Kidney (tissue), 14 donors: ENCODE data around the gene CYP3A5. TPM values are rescaled to one million over a fixed set of nuclear protein-coding genes. Genes with fewer than 3 reads are reported as not detected.
"Not testable (repeated sequence)": the region's sequence is repeated elsewhere in the genome, so short reads cannot be mapped to it uniquely, and the experiment has no call there.

Source experiments
- DNase-seq, 5 donors: peaks; one replicate each; pipeline ENCODE4 v3.0.0-alpha.2; 2013 to 2020
- FAIRE-seq: peaks from 2 replicates; lab custom pipeline; 2012; peaks lifted over from hg19 to GRCh38; lab: Jason Lieb, UNC
- H3K27ac ChIP-seq, 2 donors: one replicate each; pipeline ENCODE4 v1.7.0; 2013; ENCODE audit warnings: low read depth in 2 of 2, low read length in 2 of 2, inconsistent platforms in 1 of 2
- H3K27me3 ChIP-seq: one replicate; pipeline ENCODE4 v1.7.1; 2013; ENCODE audit warnings: low read length, inconsistent platforms; ENCODE audit not compliant: control insufficient read depth, insufficient read depth
- H3K36me3 ChIP-seq, 3 donors: one replicate each; pipeline versions ENCODE4 v1.7.0 to v1.7.1; 2013; ENCODE audit warnings: low read length in 3 of 3, control low read depth in 1 of 3, inconsistent platforms in 1 of 3; ENCODE audit not compliant: insufficient read depth in 3 of 3, control insufficient read depth in 2 of 3
- H3K4me1 ChIP-seq, 3 donors: one replicate each; pipeline versions ENCODE4 v1.7.0 to v1.7.1; 2013; ENCODE audit warnings: low read length in 3 of 3, inconsistent platforms in 1 of 3, low read depth in 1 of 3; ENCODE audit not compliant: control insufficient read depth in 2 of 3, insufficient read depth in 2 of 3
- H3K4me3 ChIP-seq, 3 donors: one replicate each; pipeline versions ENCODE4 v1.7.0 to v1.8.1; 2013; ENCODE audit warnings: low read length in 3 of 3, control low read depth in 1 of 3, inconsistent platforms in 1 of 3
- H3K9ac ChIP-seq, 3 donors: one replicate each; pipeline versions ENCODE4 v1.7.0 to v1.7.1; 2013; ENCODE audit warnings: low read length in 3 of 3, control low read depth in 1 of 3, inconsistent platforms in 1 of 3
- H3K9me3 ChIP-seq, 3 donors: one replicate each; pipeline versions ENCODE4 v1.7.0 to v1.7.1; 2013; ENCODE audit warnings: low read length in 3 of 3, control low read depth in 1 of 3, inconsistent platforms in 1 of 3; ENCODE audit not compliant: control insufficient read depth in 2 of 3, insufficient read depth in 1 of 3
- intact Hi-C: fragments of 100-400 bp; cut with DNase I; formaldehyde crosslinking; loops from one replicate; pipeline ENCODE4 v1.11.1; 2022
- polyA plus RNA-seq: library from polyadenylated mRNA; stranded (reverse); fragments of 350-450 nt; fragmentation: Illumina TruSeq; extraction: RNeasy Lipid Tissue Mini Kit (QIAGEN cat#74804); gene quantifications from one replicate; pipeline ENCODE4 v1.2.3, GENCODE V29; 2014; ENCODE audit warnings: low read depth, low replicate concordance; ENCODE audit not compliant: insufficient read depth
- total RNA-seq: library from RNA; stranded (reverse); fragmentation: NEBNext Ultra II Directional; extraction: Animal tissue kit (Norgen Biotek cat#: 25700); gene quantifications from one replicate; pipeline ENCODE4 v1.2.1, GENCODE V29; 2021
- TF ChIP-seq, protein P1 (sequence below): IDR thresholded peaks from 3 replicates; pipeline ENCODE4 v1.5.1; 2012; ENCODE audit warnings: mild to moderate bottlenecking, moderate library complexity, borderline replicate concordance; ENCODE audit not compliant: insufficient read depth; ENCODE audit errors: extremely low read depth
- donor health status: control.
- donor health status: control.
- donor health status: control.
- donor health status: control.
- donor health status: control.
- donor health status: DM: yes; HTN: yes; CAD: no.
- donor health status: Normal renal cell carcinoma (clear cell type).

Gene CYP3A5
- total and polyA plus RNA-seq, 2 donors from 2014 or later: 7.6 to 13.5 TPM

DNA sequence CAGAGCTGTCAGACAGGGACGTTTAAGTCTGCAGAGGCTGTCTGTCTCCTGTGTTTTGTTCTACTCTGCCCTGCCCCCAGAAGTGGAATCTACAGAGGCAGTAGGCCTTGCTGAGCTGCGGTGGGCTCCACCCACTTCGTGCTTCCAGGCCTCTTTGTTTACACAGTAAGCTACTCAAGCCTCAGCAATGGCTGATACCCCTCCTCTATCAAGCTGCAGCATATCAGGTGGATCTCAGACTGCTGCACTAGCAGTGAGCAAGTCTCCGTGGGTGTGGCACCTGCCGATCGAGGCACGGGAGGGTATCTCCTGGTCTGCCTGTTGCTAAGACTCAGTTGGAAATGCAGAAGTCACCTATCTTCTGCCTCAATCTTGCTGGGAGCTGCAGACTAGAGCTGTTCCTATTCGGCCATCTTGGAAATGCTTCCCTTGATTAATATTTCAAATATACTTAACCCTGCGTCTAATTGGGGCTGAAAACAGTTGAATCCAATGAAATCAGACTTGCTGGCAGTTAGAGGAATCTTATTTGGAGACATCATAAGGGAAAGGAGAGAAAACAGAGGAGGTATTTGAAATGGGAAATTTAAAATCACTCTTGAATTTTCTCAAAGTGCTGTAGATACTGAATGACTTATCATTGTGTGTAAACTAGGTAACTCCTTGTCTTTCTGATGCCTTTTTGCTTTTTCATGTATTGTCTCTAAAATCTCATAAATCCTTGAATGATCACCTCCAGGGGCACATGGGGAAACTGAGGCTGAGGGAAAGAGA, 13.8 kb upstream of the CYP3A5 start:
- intact Hi-C loops: no loop called here
- Histone ChIP-seq H3K27ac (no peak overlapping the region), H3K4me3 (no peak overlapping the region), H3K4me1 (peaks cover 0 to 17% (median 6%) of the 10 kb centered on the region in 3 donors), H3K27me3 (no peaks in the 10 kb centered on the region), H3K36me3 (no peaks in the 10 kb centered on the region), H3K9me3 (no peaks in the 10 kb centered on the region), H3K9ac (no peak overlapping the region)
- peak in 4 of 5 donors; percentile 45 to 55 (median 49) for DNase-seq
- TF ChIP-seq, protein P1, sequence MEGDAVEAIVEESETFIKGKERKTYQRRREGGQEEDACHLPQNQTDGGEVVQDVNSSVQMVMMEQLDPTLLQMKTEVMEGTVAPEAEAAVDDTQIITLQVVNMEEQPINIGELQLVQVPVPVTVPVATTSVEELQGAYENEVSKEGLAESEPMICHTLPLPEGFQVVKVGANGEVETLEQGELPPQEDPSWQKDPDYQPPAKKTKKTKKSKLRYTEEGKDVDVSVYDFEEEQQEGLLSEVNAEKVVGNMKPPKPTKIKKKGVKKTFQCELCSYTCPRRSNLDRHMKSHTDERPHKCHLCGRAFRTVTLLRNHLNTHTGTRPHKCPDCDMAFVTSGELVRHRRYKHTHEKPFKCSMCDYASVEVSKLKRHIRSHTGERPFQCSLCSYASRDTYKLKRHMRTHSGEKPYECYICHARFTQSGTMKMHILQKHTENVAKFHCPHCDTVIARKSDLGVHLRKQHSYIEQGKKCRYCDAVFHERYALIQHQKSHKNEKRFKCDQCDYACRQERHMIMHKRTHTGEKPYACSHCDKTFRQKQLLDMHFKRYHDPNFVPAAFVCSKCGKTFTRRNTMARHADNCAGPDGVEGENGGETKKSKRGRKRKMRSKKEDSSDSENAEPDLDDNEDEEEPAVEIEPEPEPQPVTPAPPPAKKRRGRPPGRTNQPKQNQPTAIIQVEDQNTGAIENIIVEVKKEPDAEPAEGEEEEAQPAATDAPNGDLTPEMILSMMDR: no peak
- FAIRE-seq: no peak

DNA sequence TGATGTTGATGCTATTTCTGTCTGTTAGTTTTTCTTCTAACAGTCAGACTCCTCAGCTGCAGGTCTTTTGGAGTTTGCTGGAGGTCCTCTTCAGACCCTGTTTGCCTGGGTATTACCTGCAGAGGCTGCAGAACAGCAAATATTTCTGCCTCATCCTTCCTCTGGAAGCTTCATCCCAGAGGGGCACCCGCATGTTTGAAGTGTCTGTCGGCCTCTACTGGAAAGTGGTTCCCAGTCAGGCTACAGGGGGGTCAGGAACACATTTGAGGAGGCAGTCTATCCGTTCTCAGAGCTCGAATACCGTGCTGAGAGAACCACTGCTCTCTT, 13.3 kb upstream of the CYP3A5 start:
- DNase-seq (no peak), FAIRE-seq (no peak)
- TF ChIP-seq, protein P1: no peak
- no peak overlapping the region for H3K4me3 ChIP-seq
- no peaks in the 10 kb centered on the region for H3K9me3 ChIP-seq
- intact Hi-C loops: no loop called here
- H3K27me3 ChIP-seq: no peaks in the 10 kb centered on the region
- H3K4me1 ChIP-seq: peaks cover 0 to 17% (median 6%) of the 10 kb centered on the region in 3 donors
- H3K36me3 ChIP-seq: no peaks in the 10 kb centered on the region
- no peak overlapping the region for H3K27ac ChIP-seq
- no peak overlapping the region for H3K9ac ChIP-seq

DNA sequence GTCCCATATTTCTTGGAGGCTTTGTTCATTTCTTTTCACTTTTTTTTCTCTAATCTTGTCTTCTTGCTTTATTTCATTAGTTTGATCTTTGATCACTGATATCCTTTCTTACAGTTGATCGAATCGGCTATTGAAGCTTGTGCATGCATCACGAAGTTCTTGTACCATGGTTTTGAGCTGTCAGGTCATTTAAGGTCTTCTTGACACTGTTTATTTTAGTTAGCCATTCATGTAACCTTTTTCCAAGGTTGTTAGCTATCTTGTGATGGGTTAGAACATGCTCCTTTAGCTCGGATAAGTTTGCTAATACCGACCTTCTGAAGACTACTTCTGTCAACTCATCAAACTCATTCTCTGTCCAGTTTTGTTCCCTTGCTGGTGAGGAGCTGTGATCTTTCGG, 12.8 kb upstream of the CYP3A5 start:
- H3K4me1 ChIP-seq: peaks cover 0 to 17% (median 6%) of the 10 kb centered on the region in 3 donors
- H3K4me3 ChIP-seq, H3K9me3 ChIP-seq, DNase-seq, H3K27ac ChIP-seq, H3K9ac ChIP-seq, intact Hi-C loops, H3K36me3 ChIP-seq, FAIRE-seq, H3K27me3 ChIP-seq: not testable (repeated sequence)

DNA sequence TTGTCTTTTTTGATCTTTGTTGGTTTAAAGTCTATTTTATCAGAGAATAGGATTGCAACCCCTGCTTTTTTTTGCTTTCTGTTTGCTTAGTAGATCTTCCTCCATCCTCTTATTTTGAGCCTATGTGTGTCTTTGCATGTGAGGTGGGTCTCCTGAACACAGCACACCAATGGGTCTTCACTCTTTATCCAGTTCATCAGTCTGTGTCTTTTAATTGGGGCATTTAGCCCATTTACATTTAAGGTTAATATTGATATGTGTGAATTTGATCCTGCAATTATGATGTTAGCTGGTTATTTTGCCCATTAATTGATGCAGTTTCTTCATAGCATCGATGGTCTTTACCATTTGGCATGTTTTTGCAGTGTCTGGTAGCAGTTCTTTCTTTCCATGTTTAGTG, 11.9 kb upstream of the CYP3A5 start:
- H3K9ac ChIP-seq, DNase-seq, intact Hi-C loops, H3K4me3 ChIP-seq, H3K27me3 ChIP-seq, FAIRE-seq, H3K9me3 ChIP-seq, H3K36me3 ChIP-seq, H3K27ac ChIP-seq: not testable (repeated sequence)
- H3K4me1 ChIP-seq: peaks cover 0 to 17% (median 6%) of the 10 kb centered on the region in 3 donors

DNA sequence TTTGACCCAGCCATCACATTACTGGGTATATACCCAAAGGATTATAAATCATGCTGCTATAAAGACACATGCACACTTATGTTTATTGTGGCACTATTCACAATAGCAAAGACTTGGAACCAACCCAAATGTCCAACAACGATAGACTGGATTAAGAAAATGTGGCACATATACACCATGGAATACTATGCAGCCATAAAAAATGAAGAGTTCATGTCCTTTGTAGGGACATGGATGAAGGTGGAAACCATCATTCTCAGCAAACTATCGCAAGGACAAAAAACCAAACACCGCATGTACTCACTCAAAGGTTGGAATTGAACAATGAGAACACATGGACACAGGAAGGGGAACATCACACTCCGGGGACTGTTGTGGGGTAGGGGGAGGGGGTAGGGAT, 11.1 kb upstream of the CYP3A5 start:
- H3K9me3 ChIP-seq, intact Hi-C loops, DNase-seq, H3K9ac ChIP-seq, H3K27me3 ChIP-seq, H3K4me3 ChIP-seq, H3K27ac ChIP-seq, FAIRE-seq, H3K36me3 ChIP-seq: not testable (repeated sequence)
- peaks cover 0 to 17% (median 6%) of the 10 kb centered on the region in 3 donors for H3K4me1 ChIP-seq

DNA sequence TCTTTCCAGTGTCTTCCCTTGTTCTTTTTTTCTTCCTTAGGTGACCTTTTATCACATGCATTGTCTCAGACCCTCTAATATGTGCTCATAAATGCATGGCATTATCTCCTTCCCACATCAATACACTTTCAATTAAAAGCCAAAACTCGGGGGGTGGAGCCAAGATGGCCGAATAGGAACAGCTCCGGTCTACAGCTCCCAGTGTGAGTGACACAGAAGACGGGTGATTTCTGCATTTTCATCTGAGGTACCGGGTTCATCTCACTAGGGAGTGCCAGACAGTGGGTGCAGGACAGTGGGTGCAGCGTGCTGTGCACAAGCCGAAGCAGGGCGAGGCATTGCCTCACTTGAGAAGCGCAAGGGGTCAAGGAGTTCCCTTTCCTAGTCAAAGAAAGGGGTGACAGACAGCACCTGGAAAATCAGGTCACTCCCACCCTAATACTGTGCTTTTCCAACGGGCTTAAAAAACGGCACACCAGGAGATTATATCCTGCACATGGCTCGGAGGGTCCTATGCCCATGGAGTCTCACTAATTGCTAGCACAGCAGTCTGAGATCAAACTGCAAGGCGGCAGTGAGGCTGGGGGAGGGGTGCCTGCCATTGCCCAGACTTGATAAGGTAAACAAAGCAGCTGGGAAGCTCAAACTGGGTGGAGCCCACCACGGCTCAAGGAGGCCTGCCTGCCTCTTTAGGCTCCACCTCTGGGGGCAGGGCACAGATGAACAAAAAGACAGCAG, 6.2 kb upstream of the CYP3A5 start:
- H3K4me3 ChIP-seq, H3K27ac ChIP-seq, H3K4me1 ChIP-seq, H3K36me3 ChIP-seq, intact Hi-C loops, H3K9me3 ChIP-seq, H3K27me3 ChIP-seq, H3K9ac ChIP-seq, FAIRE-seq, DNase-seq: not testable (repeated sequence)
